T-helper 22 cell (primary cell): ENCODE measurements around the gene PCIF1.

Experiments used
- DNase-seq: peaks from one replicate; pipeline ENCODE4 v3.0.0-alpha.2; 2020; ENCODE audit warnings: low read depth

Gene PCIF1

DNA sequence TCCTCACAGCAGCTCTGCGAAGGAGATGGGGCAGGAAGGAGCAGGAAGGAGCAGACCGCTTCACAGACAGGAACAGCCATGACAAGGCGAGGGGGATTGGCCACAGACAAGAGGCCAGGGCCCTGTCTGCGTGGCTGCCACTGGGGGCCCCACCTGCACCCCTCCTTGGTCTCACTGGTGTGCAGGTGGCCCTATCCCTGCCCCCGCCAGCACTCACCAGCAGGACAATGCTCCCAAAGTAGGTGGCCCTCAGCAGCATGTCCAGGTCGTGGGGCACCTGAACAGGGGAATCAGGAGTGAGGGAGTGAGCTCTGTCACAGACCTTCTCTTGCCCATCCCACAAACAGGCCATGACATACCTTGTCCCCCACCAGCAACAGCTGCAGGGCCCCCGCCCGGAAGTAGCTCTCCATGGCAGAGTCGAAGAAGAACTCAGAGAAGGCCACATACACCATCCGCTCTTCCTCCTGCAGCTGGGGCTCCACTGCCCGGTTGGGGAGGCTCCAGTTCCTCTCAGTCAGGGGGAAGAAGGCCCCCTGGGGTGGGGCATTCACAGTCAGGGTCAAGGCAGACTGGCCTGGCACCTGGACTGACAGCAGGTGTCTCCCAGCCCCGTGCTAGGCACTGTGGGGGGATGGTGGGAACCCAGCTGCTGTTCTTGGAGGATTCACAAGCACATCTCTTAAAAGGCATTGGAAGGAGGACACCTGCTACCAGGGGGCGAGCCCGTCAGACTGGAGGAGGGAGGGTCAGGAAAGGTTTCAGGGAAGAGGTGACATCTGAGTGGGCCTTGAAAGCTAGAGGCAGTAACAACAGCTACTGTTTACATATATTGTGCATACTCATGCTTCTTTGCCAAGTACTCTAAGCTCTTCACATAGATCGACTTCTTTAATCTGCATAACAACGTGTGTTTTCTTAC, 29.6 kb upstream of the PCIF1 start:
- DNase-seq: no peak

DNA sequence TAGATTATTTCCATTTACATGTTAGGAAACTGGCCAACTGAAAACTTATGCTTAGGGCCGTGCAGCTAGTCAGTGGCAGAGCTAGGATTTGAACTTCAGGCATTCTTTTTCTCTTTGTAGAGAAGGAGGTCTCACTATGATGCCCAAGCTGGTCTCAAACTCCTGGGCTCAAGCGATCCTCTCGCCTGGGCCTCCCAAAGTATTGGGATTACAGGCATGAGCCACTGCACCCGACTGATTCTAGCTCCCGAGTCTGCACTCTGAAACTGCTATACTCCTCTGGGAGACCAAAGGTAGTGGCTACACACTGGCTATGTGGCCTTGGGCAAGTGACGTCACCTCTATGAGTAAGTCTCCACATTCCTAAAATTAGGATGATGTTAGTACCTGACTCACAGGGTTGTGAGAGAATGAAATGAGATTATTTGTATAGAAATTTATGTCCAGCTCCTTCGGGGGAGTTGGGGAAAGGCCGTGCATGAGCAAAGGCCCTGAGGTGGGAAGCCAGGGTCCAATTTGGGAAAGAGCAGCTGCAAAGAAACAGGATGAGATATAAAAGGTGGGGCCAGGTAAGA, 28.9 kb upstream of the PCIF1 start:
- DNase-seq: no peak

DNA sequence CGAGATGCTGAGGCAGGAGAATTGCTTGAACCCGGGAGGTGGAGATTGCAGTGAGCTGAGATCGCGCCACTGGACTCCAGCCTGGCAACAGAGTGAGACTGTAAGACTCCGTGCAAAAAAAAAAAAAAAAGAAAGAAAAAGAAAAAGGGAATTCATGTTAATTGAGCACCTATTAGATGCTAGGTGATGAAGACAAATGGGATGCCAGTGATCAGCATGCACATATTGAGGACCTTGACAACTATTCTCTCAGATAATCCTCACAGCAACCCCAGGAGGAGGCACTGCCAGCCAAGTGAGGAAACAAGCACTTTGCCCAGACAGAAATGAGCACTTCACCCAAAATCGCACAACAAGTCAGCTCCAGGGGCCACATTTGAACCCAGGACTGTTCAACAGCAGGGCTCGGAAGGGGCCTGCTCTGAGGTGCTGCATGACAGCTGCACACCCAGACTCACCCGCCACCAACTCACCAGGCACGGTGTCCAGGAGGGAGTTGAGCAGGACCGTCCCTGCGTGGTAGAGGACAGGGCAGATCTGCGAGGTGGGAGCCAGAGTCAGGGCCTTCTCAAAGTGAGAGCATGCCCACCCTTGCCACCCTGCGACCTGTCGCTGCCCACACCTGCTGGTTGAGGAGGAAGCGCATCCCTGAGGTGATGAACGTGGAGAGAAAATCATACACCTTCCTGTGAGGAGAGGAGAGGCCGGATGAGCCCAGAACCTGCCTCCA, 27.1 kb upstream of the PCIF1 start:
- DNase-seq: no peak

DNA sequence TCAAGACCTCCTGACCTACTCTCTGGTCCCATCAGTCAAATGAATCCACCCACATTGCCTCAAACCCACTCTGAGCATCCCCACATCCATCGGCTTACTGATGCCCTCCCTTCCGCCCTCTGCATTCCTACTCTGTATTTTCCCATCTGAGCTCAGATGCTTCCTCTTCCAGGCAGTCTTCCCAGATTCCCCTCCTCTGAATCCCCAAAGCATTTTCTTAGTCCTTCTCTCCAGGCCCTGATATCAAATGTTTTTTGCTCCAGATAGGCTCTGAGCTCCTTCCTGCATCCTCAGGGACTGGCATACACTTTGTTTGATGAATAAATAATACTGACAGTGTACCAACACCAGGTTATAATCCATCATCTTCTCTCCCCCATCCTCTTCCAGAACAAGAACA, 26.4 kb upstream of the PCIF1 start:
- DNase-seq: no peak

DNA sequence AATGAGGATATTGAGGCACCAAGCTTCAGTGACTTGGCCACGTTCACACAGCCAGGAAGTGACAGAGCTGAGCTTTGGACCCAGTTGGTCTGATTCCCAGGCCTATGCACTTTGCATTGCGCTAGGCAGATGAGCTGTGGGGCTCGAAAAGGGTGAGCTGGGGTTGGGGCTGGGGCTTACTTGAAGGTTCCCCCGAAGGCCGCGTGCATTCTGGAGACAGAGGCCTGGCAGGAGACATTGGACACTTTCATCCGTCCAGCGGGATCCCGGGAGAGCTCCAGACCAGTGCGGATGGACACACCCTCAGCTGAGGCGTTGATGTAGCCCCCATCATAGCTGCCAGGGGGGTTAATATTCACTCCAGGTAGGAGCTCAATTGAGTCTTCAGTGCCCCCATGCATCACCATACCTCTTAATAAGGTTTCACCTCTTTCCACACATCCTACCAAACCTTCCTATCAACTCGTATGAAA, 25.1 kb upstream of the PCIF1 start:
- DNase-seq: no peak

DNA sequence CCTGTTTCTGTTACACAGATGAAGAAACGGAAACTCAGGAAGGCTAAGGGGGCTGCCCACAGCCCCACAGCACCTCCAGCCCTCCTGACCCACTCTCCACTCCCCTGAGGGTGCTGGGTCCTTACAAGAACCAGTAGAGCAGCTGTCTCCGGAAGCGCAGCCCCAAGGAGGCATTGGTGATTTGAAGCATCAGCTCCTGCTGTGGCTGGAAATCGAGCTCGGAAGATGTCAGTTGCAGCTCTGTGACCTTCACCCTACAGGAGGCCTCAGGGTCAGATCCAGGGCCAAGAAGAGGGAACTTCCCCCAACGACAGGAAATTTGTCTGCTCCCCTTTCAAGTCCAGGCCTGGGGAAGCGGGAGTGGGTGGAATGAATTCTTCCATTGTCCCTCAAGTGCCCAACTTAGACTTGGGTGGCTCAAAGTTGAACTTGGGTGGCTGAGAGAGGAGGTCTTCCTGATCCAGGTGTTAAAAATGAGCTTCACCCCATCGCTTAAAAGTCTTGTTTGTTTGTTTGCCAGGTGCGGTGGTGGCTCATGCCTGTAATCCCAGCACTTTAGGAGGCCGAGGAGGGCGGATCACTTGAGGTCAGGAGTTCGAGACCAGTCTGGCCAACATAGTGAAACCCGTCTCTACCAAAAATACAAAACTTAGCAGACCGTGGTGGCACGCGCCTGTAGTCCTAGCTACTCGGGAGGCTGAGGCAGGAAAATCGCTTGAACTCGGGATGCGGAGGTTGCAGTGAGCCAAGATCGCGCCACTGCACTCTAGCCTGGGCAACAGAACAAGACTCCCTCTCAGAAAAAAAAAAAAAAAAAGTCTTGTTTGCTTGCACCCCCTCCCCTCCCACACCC, 24.4 kb upstream of the PCIF1 start:
- DNase-seq: no peak

DNA sequence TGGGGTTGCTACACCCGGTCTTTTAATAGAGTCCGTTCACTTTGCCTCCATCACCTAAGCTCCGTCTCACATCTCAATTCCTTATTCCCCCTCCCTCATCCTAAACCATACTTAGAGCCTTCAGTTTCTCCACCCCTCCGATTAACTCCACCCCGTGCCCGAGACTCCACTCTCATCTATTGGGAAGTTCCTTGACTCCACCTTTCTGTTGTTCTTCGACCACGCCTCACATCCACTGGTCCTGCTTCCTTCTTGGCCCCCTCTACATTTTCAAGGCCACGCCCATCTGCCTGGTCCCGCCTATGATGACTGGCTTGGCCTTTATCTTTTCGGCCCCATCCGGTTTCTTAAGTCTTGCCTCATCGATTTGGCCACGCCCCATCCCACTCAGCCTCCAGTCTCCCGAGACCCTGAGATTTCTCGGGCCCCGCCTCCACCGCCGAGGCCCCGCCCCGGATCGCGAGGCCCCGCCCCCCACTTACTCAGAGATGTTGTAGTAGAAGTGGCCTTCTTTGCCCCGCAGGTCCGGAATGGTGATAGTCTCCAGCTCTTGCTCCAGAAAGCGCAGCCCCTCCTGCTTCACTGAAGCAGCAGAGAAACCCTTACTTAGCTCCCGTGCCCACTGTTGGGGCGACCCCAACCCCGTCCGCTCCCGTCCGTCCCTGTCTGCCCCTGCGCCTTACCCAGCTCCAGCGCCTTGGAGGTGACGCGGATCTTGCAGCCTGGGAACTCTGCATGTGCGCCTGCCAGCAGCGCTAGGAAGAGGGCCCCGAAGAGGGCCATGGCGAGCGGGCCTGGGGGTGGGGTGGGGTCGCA, 23.6 kb upstream of the PCIF1 start:
- peak; percentile 77 for DNase-seq

DNA sequence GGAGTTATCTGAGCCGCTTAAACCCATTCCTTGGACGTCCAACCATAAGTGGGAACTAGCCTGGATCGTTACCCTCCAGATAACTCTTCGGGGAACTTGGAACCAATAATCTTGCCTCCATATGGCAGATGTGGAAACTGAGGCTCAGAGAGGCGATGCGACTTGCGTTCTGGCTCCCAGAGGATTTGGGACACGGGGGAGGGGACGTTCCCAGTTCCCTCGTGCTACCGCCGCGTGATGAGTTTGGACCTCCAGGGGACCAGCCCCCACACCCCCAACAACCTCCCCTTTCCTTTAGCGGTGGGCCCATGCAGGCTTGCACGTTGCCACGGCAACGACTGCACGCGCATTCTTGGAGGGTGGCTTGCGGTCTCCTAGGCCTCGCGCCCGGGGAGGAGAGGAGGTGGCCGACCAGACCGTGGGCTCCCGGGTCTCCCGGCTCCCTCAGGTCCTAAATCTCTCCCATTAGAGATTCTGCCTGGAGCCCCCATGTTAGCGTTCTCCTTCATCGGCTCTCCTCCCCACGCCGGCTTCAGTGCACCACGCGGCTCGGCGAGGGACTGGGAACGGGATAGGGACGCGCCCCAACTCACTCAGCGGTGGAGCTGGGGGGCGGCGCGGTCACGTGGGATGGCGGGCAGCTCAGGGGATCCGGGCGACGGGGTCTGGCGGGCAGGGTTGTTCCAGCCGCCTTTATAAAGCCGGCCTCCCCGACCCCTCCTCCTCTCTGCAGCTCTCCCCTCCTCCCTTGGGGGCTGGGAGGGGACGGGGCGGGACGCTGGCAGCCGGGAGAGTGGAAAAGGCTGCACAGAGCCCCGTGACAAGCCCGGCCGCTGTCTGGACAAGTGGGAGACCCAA, 22.8 kb upstream of the PCIF1 start, which contains the start of gene PLTP:
Gene PLTP, minus strand, starts transcription at position 670 of the 858 bp plus-strand sequence. CDS start 703 bp downstream, outside the sequence.
- no peak for DNase-seq

DNA sequence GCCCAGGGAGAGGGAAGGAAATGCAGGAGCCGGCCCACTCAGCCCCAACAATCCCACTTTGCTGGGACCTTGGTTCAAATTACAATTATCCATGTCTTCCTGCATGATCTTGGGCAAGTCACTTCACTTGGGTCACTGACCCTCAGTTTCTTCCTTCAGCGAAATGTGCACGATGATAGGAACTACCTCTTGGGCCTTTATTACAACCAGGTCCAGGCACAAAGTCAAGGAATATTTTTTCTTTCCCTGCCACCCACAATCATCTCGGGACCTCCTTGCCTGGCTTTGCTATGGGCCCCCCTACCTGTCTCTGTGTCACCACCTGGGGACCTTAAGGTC, 22.2 kb upstream of the PCIF1 start:
- no peak for DNase-seq

DNA sequence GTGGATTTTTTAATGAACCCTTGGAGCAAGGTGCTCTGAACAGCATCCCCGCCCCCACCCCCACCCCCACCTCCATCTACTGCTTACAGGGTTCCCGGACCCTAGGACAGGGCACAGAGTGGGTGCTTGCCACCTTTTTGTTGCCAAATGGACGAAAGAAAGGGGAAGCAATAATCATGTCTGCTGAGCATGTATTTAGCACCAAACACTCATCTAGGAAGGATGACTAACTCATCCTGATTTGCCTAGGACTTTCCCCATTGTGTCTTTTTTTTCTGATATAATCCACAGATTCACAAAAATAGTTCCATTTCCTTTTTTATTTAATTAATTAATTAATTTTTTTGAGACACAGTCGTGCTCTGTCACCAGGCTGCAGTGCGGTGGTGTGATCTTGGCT, 21.4 kb upstream of the PCIF1 start:
- DNase-seq: no peak

DNA sequence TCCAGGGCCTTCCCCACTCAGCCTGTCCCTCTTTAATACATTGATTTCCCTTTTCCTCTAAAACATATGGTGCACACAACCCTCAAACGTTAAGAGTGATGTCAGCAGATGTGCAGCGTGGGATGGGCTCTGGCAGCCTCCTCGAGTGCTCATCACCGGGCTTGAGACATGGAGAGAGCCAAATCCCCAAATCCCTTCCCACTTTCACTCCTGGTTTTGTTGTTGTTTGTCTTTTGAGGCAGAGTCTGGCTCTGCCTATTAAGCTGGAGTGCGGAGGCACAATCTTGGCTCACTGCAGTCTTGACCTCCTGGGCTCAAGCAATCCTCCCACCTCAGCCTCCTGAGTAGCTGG, 16.7 kb upstream of the PCIF1 start:
- DNase-seq: no peak

DNA sequence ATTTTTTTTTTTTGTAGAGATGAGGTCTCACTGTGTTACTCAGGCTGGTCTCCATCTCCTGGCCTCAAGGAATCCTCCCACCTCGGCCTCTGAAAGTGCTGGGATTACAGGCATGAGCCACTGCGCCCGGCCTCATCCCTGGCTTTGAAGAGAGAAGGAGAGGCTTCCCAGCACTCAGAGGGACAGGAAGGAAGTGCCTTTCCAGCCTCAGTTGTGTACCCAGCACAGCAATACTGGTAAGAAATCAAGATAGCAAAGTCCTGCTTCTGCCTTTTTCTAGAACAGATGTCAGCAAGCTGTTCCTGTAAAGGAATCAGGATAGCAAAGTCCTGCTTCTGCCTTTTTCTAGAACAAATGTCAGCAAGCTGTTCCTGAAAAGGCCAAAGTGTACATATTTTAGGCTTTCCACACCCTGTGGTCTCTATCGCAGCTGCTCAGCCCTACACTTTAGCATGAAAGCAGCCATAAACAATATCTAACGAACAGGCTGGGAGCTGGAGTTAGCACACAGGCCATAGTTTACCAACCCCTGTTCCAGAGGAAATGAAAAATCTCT, 16.2 kb upstream of the PCIF1 start:
- DNase-seq: no peak

DNA sequence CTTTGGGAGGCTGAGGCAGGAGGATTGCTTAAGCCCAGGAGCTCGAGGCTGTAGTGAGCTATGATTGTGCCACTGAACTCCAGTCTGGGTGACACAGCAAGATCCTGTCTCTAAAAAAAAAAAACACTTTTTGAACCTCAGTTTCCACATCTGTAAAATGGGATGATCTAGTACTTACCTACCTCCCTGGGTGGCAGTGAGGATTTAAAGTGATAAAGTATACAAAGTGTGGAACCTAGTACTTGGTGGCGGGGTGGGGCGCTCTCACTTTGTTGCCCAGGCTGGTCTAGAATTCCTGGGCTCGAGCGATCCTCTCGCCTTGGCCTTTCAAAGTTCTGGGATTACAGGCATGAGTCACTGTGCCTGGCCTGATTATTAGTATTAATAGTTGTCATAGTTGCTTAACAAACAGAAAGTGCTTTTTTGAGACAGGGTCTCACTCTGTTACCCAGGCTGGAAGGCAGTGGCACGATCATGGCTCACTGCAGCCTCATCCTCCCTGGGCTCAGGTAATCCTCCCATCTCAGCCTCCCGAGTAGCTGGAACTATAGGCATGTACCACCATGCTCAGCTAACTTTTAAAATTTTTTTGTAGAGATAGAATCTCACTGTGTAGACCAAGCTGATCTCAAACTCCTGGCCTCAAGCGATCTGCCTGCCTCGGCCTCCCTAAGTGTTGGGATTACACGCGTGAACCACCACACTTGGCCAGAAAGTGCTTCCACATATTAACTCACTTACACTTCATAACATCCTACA, 15.5 kb upstream of the PCIF1 start:
- DNase-seq: no peak

DNA sequence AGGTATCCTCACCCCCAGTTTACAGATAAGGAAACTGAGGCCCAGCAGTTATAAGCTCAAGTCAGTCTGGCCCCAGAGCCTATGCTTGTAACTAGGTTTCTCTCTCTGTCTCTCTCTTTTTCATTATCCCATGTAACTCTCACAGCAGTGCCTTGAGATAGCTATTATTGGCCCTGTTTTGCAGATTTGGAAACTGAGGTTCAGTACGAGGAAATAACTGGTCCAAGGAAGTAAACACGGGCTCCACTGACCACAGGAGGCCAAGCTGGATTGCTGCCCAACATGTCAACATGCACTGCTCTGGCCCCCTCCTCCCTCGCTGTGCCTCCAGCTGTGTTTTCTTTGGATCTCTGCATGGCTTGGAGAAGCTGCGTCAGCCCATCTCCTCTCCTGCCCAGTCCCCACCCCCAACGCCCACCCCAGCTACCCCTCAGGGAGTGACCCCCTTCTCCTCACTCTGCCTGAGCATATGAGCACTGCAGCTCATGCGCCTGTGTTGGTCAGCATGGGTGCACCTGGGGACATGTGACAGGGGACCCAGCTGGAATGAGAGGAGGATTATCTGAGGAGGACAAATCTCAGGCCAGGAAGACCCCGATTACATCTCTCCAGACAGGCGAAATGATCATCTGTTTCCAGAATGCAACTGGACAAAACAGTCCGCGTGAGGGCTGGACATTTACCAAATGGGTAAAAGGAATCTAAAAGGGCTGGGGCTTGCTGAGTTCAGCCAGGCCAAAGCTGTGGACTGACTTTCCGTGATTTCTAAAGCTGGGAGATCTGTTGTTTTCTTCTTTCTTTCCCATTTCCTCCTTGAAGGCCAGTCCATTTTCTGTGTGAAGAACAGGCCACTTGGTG, 14.7 kb upstream of the PCIF1 start:
- no peak for DNase-seq

DNA sequence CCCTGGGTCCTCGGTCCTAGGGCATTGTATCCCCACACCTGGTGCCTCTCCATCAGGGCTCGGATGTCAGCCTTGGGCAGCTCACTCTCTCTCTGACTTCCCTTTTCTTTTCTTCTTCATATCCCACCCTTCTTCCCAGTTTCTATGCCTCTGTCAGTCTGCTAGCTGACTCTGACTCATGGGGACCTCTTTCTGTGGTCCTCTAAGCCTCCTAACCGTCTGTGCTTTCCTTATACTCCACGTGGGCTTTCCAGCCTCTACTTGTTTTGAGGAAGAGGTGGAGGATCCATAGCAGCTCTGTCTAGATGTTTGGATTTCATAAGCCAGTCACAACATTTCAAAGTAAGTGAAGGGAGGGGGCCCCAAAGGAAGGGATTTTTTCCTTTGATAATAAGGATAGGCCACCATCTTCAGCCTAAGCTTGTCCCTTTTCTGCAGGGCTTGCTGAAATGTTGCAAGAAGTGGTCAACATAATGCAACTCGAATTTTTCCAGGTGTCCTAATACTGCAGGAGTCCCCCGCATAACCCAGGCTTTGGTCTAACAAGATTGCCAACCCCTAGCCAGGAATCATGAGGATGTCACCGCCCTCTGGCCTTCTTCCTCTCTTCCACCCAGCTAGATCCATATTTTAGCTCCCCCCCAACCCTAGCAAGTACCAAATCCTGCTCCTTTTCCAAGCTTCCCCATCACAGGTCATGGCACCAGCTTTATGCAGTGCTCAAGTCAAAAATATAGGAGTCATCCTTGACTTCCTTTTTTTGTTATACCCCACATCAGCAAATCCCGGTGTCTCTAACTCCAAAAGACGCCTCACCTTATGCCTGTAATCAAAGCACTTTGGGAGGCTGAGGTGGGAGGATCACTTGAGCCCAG, 13.8 kb upstream of the PCIF1 start:
- DNase-seq: no peak

DNA sequence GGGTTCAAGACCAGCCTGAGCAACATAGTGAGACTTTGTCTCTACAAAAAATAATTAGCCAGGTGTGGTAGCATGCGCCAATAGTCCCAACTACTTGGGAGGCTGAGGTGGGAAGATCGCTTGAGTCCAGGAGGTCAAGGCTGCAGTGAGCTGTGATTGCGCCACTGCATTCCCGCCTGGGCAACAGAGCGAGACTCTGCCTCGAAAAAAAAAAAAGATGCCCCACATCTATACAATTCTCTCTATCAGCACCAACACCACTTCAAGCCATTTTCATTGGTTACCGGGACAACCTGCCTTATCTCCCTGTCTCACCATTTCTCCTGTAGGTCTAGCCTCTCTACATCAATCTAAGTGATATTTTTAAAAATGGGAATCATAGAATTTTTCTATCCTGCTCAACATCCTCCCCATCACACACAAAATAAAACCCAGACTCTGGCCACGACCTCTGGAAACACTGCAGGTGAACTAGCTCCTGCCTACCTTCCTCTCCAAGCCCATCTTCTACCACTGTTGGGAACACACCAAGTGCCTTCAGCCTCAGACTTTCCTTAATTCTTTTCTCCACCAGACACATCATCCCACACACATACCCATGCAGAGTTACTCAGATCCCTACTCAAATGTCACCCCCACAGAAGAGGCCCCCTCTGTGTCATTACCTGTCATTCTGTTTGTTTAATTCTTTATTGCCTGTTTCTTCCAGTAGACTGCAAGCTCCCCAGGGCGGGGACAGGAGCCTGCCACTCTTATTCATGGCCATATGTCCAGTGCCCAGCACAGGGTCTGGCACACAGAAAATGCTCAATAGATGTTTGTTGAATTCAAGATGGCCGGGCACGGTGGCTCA, 12.9 kb upstream of the PCIF1 start:
- no peak for DNase-seq
